Gastroesophageal sphincter (tissue), 4 donors: ENCODE measurements around the gene TMEM235. TPM values are rescaled to one million over a fixed set of nuclear protein-coding genes. Genes with fewer than 3 reads are reported as not detected.

Experiments
- ATAC-seq: fragments of 150-250 bp; one replicate; pipeline ENCODE4 v1.9.1; 2016; ENCODE audit warnings: mild to moderate bottlenecking, moderate library complexity
- H3K27ac ChIP-seq, 4 donors: fragments of 200-600 bp; sonication (generic) in 3 of 4; 1 replicate in 3 of 4; 2 replicates in 1 of 4; pipeline ENCODE4 v1.5.1; 2016 to 2019
- H3K27me3 ChIP-seq: fragments of 200-600 bp; sonication (generic); one replicate; pipeline ENCODE4 v1.5.1; 2019
- H3K36me3 ChIP-seq, 2 donors: fragments of 200-600 bp; sonication (generic); one replicate each; pipeline ENCODE4 v1.5.1; 2019; ENCODE audit warnings: control low read depth in 1 of 2
- H3K4me1 ChIP-seq, 3 donors: fragments of 200-600 bp; sonication (generic); 1 replicate in 2 of 3; 2 replicates in 1 of 3; pipeline ENCODE4 v1.5.1; 2016 to 2019; ENCODE audit warnings: control low read depth in 2 of 3
- H3K4me3 ChIP-seq, 2 donors: fragments of 200-600 bp; sonication (generic); one replicate each; pipeline ENCODE4 v1.5.1; 2019; ENCODE audit warnings: mild to moderate bottlenecking in 1 of 2, moderate library complexity in 1 of 2
- H3K9me3 ChIP-seq, 3 donors: fragments of 200-600 bp; sonication (generic); one replicate each; pipeline ENCODE4 v1.5.1; 2017 to 2019; ENCODE audit warnings: control low read depth in 2 of 3
- EP300 ChIP-seq: sonication (generic); formaldehyde crosslinking; IDR thresholded peaks from one replicate; pipeline ENCODE4 v1.6.1; 2017; ENCODE audit warnings: antibody characterized with exemption, mild to moderate bottlenecking
- POLR2A ChIP-seq, 2 donors: fragments of 450-650 bp; IDR thresholded peaks; one replicate each; pipeline ENCODE4 v1.6.1; 2017; ENCODE audit warnings: antibody characterized with exemption in 2 of 2, mild to moderate bottlenecking in 2 of 2, moderate library complexity in 1 of 2
- POLR2AphosphoS5 ChIP-seq: sonication (generic); formaldehyde crosslinking; IDR thresholded peaks from one replicate; pipeline ENCODE4 v1.6.1; 2017; ENCODE audit warnings: antibody characterized with exemption
- WGBS, 2 donors: methylation state at CpG; one replicate each; pipeline ENCODE4 v1.1.5; 2018; ENCODE audit warnings: low coverage in 1 of 2; 5-methylcytosine and 5-hydroxymethylcytosine counted together
- total RNA-seq, 4 donors: library from RNA; depleted of rRNA; stranded (reverse); fragments of >200 nt; gene quantifications; one replicate each; pipeline ENCODE4 v1.1.0, GENCODE V29; 2016
- TF ChIP-seq, protein P1 (sequence below), 4 experiments: fragments of 200-600 bp in 2 of 4; fragments of 450-650 bp in 2 of 4; sonication (generic) in 1 of 4; IDR thresholded peaks; one replicate each; pipeline ENCODE4 v1.5.1; 2017 to 2019; ENCODE audit warnings: antibody characterized with exemption in 4 of 4, mild to moderate bottlenecking in 2 of 4, moderate library complexity in 2 of 4

The TMEM235 gene
- total RNA-seq, 4 donors from 2014 or later, result not detected

DNA sequence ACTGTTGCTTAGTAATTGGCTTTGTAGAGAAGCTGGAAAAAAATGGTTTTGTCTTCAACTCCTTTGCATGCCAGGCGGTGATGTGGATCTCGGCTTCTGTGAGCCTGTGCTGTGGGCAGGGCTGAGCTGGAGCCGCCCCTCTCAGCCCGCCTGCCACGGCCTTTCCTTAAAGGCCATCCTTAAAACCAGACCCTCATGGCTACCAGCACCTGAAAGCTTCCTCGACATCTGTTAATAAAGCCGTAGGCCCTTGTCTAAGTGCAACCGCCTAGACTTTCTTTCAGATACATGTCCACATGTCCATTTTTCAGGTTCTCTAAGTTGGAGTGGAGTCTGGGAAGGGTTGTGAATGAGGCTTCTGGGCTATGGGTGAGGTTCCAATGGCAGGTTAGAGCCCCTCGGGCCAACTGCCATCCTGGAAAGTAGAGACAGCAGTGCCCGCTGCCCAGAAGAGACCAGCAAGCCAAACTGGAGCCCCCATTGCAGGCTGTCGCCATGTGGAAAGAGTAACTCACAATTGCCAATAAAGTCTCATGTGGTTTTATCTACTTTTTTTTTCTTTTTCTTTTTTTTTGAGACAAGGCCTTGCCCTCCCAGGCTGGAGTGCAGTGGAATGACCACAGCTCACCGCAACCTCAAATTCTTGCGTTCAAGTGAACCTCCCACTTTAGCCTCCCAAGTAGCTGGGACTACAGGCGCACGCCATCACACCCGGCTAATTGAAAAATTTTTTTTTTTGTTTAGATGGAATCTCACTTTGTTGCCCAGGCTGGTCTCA, 6.2 kb upstream of the TMEM235 start:
- whole genome bisulfite sequencing, 2 donors, result 89 to 100% methylated on average over 5 to 11 of the region's 16 CpGs
- ATAC-seq, result no peak
- Histone ChIP-seq H3K36me3 (no peaks in the 10 kb centered on the region), H3K4me3 (no peak overlapping the region), H3K4me1 (no peaks in the 10 kb centered on the region), H3K9me3 (no peaks in the 10 kb centered on the region), H3K27ac (no peak overlapping the region), H3K27me3 (peaks cover 8% of the 10 kb centered on the region)
- no peak for TF ChIP-seq POLR2A (IDR thresholded peaks at IDR 0.05)
- TF ChIP-seq, protein P1, sequence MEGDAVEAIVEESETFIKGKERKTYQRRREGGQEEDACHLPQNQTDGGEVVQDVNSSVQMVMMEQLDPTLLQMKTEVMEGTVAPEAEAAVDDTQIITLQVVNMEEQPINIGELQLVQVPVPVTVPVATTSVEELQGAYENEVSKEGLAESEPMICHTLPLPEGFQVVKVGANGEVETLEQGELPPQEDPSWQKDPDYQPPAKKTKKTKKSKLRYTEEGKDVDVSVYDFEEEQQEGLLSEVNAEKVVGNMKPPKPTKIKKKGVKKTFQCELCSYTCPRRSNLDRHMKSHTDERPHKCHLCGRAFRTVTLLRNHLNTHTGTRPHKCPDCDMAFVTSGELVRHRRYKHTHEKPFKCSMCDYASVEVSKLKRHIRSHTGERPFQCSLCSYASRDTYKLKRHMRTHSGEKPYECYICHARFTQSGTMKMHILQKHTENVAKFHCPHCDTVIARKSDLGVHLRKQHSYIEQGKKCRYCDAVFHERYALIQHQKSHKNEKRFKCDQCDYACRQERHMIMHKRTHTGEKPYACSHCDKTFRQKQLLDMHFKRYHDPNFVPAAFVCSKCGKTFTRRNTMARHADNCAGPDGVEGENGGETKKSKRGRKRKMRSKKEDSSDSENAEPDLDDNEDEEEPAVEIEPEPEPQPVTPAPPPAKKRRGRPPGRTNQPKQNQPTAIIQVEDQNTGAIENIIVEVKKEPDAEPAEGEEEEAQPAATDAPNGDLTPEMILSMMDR (IDR thresholded peaks at IDR 0.05), result no peak
- TF ChIP-seq EP300, result no peak
- TF ChIP-seq POLR2AphosphoS5, result no peak

DNA sequence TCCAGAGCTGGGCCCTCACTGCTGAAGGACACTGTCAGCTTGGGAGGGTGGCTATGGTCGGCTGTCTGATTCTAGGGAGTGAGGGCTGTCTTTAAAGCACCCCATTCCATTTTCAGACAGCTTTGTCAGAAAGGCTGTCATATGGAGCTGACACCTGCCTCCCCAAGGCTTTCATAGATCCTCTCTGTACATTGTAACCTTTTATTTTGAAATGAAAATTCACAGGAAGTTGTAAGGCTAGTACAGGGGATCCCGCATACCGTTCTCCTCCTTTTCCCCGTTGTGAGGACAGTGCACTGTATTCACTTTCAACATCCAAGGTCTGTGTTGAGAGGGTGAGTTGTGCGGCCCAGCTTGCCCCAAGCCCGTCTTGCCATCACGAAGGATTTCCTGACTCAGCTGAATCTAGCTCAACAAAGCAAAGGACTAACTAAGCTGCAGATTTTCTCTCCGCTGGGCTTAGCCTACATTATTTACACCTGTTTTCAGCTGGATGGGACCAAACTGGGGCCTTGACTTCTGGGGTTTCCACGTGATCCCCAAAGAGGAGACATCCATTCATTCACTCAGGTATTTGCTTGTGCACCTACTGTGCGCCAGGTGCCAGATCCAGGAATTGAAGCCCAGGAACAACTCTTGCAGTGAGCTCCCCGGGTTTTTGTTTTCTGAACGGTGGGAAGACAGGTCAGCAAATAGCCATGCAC, 5.2 kb upstream of the TMEM235 start:
- no peak for TF ChIP-seq EP300
- no peak for TF ChIP-seq POLR2AphosphoS5
- TF ChIP-seq POLR2A (IDR thresholded peaks at IDR 0.05), result no peak
- TF ChIP-seq, protein P1 (IDR thresholded peaks at IDR 0.05), result no peak
- peaks cover 18% of the 10 kb centered on the region for H3K27me3 ChIP-seq
- no peaks in the 10 kb centered on the region for H3K9me3 ChIP-seq
- no peak for ATAC-seq
- no peak overlapping the region for H3K4me3 ChIP-seq
- H3K27ac ChIP-seq, result no peak overlapping the region
- 67 to 81% methylated on average over 6 to 7 of the region's 12 CpGs for WGBS, 2 donors
- H3K36me3 ChIP-seq, result no peaks in the 10 kb centered on the region
- peaks cover 0 to under 1% (median 0%) of the 10 kb centered on the region in 3 donors for H3K4me1 ChIP-seq

DNA sequence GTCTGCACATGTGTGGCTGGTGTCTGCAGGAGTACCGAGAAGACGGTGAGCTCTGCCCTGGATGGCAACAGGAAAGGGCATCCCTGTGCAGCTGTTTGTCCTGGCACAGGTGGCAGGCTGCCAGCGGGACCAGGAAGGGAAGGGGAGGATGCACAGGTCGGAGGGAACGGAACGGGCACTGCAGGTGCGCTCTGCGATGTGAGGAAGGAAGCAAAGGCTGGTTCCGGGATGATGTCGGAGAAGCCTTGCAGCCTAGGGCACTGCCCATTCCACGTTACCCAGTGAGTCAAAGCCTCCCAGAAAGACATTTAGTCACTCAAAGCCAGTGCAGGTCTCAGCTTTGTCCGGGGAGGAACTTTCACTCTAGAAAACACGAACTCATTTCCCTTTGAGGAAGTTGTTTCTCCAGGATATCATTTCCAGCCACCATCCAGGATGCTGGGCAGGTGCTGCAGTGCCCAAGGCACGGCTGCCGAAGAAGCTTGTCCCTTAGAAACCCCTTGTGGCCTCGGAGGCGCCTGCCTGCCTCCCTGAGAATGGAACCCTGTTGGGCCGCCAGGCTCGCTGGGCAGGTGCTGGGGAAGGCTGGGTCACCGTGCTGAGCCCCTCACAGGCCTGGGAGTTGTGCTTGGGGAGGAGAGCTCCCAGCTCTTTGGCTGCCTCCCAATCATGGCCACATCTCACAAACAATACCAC, 4.5 kb upstream of the TMEM235 start:
- Histone ChIP-seq H3K27me3 (peaks cover 25% of the 10 kb centered on the region), H3K4me3 (no peak overlapping the region), H3K36me3 (no peaks in the 10 kb centered on the region), H3K4me1 (peaks cover 0 to 8% (median 0%) of the 10 kb centered on the region in 3 donors), H3K27ac (no peak overlapping the region), H3K9me3 (no peaks in the 10 kb centered on the region)
- WGBS, 2 donors, result 69 to 82% methylated on average over 5 of the region's 20 CpGs
- peak; percentile 16 for ATAC-seq
- no peak for TF ChIP-seq POLR2AphosphoS5
- TF ChIP-seq POLR2A (IDR thresholded peaks at IDR 0.05), result no peak
- TF ChIP-seq EP300, result no peak
- TF ChIP-seq, protein P1 (IDR thresholded peaks at IDR 0.05), result no peak

DNA sequence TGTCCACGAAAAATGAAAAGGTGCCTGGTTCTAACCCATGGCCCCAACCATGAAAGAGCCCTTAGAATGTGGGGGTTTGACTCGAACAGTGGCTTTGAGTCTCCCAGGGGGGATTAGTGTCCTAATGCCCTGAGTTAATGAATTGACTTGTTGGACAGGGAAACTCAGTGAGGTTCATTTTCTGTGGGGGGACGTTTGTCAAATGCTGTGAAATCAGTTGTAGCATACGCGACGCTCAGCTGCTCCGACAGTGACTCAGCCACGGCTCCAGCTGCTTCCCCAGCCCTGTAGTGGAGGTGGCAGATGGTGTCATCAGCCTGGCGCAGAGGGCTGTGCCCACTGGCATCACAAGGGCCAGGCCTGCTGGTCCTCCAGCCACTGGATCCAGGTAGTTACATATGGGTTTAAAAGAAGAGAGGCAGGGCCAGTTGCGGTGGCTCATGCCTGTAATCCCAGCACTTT, 3.9 kb upstream of the TMEM235 start:
- Histone ChIP-seq H3K27ac (no peak overlapping the region), H3K36me3 (no peaks in the 10 kb centered on the region), H3K27me3 (peaks cover 31% of the 10 kb centered on the region), H3K9me3 (no peaks in the 10 kb centered on the region), H3K4me3 (no peak overlapping the region), H3K4me1 (peaks cover 0 to 12% (median 0%) of the 10 kb centered on the region in 3 donors)
- TF ChIP-seq EP300 (no peak), POLR2A (IDR thresholded peaks at IDR 0.05) (no peak), POLR2AphosphoS5 (no peak)
- TF ChIP-seq, protein P1 (IDR thresholded peaks at IDR 0.05), result no peak
- 59 to 86% methylated on average over 6 to 9 of the region's 10 CpGs for WGBS, 2 donors
- no peak for ATAC-seq
